A549 (cell line): ENCODE measurements around the gene LIMS1.
"Not testable (repeated sequence)": the region's sequence is repeated elsewhere in the genome, so short reads cannot be mapped to it uniquely, and the experiment has no call there.

ENCODE experiments used
- BHLHE40 ChIP-seq: IDR thresholded peaks from 2 replicates; pipeline ENCODE4 v1.6.1; 2012; ENCODE audit warnings: low read depth, low read length, inconsistent platforms
- CEBPB ChIP-seq, 2 experiments: fragments of >200 bp in 1 of 2; sonication (Bioruptor Twin) in 1 of 2; formaldehyde crosslinking in 1 of 2; IDR thresholded peaks; 2 replicates each; pipeline ENCODE4 v1.6.1; 2012 to 2016
- CHD2 ChIP-seq: fragments of 150-350 bp; IDR thresholded peaks from 2 replicates; pipeline ENCODE4 v1.6.1; 2014; ENCODE audit warnings: low read length; ENCODE audit not compliant: partially characterized antibody
- CTCF ChIP-seq: fragments of >200 bp; sonication (Bioruptor Twin); formaldehyde crosslinking; IDR thresholded peaks from 3 replicates; pipeline ENCODE4 v1.5.1; 2016
- HOXA7 ChIP-seq: fragments of 250-450 bp; sonication (Bioruptor Pico); IDR thresholded peaks from 2 replicates; pipeline ENCODE4 v1.5.0; 2020; ENCODE audit warnings: mild to moderate bottlenecking, moderate library complexity
- JUN ChIP-seq, 2 experiments: fragments of >200 bp; sonication (Bioruptor Twin); formaldehyde crosslinking; IDR thresholded peaks; 2 replicates in 1 of 2; 3 replicates in 1 of 2; pipeline ENCODE4 v1.6.1; 2016 to 2017
- JUNB ChIP-seq: fragments of >200 bp; sonication (Bioruptor Twin); formaldehyde crosslinking; IDR thresholded peaks from 2 replicates; pipeline ENCODE4 v1.6.1; 2016
- MAFK ChIP-seq: fragments of 450-650 bp; IDR thresholded peaks from 2 replicates; pipeline ENCODE4 v1.6.1; 2014; ENCODE audit not compliant: partially characterized antibody
- POLR2A ChIP-seq: IDR thresholded peaks from 2 replicates; pipeline ENCODE4 v1.6.1; 2012; ENCODE audit warnings: mild to moderate bottlenecking, low read length
- REST ChIP-seq: fragments of 200-600 bp; sonication (generic); IDR thresholded peaks from 2 replicates; pipeline ENCODE4 v1.6.1; 2016; ENCODE audit warnings: antibody characterized with exemption, mild to moderate bottlenecking, moderate library complexity
- RNF2 ChIP-seq: fragments of 200-600 bp; sonication (generic); IDR thresholded peaks from 2 replicates; pipeline ENCODE4 v1.6.1; 2016; ENCODE audit warnings: low read depth, mild to moderate bottlenecking, antibody characterized with exemption, moderate library complexity, borderline replicate concordance

GRCh38 chr2:108507620-108508019, 26.6 kb upstream of the LIMS1 start:
- TF ChIP-seq RNF2; CTCF; CHD2; REST; MAFK; JUNB; POLR2A; HOXA7 (CRISPR knock-in tag); CEBPB (IDR thresholded peaks at IDR 0.05); BHLHE40; JUN (IDR thresholded peaks at IDR 0.05): not testable (repeated sequence)
